Smooth muscle cell (in vitro differentiated cells): ENCODE results near the gene KRTAP9-7. TPM values are rescaled to one million over a fixed set of nuclear protein-coding genes. Genes with fewer than 3 reads are reported as not detected.

Source experiments
- DNase-seq: peaks from one replicate; lab custom pipeline; 2025; ENCODE audit not compliant: unreplicated experiment; lab: John Stamatoyannopoulos, UW
- H2AFZ ChIP-seq: fragments of 200-600 bp; sonication (generic); 2 replicates; pipeline ENCODE4 v1.6.0; 2016; ENCODE audit warnings: antibody characterized with exemption, low read depth, mild to moderate bottlenecking
- H3F3A ChIP-seq: fragments of 200-600 bp; sonication (generic); 2 replicates; pipeline ENCODE4 v1.6.0; 2017; ENCODE audit warnings: antibody characterized with exemption, low read depth
- H3K27ac ChIP-seq: fragments of 200-600 bp; sonication (generic); 2 replicates; pipeline ENCODE4 v1.5.1; 2016; ENCODE audit warnings: low read depth, mild to moderate bottlenecking
- H3K27me3 ChIP-seq: fragments of 200-600 bp; sonication (generic); 2 replicates; pipeline ENCODE4 v1.6.1; 2016; ENCODE audit warnings: low read depth, mild to moderate bottlenecking
- H3K36me3 ChIP-seq: fragments of 200-600 bp; sonication (generic); 2 replicates; pipeline ENCODE4 v1.5.1; 2016; ENCODE audit warnings: low read depth
- H3K4me1 ChIP-seq: fragments of 200-600 bp; sonication (generic); 2 replicates; pipeline ENCODE4 v1.5.1; 2016; ENCODE audit warnings: low read depth
- H3K4me2 ChIP-seq: fragments of 200-600 bp; sonication (generic); 2 replicates; pipeline ENCODE4 v1.6.0; 2016; ENCODE audit warnings: mild to moderate bottlenecking
- H3K4me3 ChIP-seq: fragments of 200-600 bp; sonication (generic); 2 replicates; pipeline ENCODE4 v1.5.1; 2016; ENCODE audit warnings: mild to moderate bottlenecking
- H3K79me2 ChIP-seq: fragments of 200-600 bp; sonication (generic); 2 replicates; pipeline ENCODE4 v1.6.0; 2016; ENCODE audit warnings: low read depth, mild to moderate bottlenecking
- H3K9ac ChIP-seq: fragments of 200-600 bp; sonication (generic); 2 replicates; pipeline ENCODE4 v1.6.0; 2016; ENCODE audit warnings: low read depth
- H3K9me3 ChIP-seq: fragments of 200-600 bp; sonication (generic); replicated peaks from 2 replicates; pipeline ENCODE4 v1.5.1; 2016; ENCODE audit warnings: low read depth
- H4K20me1 ChIP-seq: fragments of 200-600 bp; sonication (generic); 2 replicates; pipeline ENCODE4 v1.6.0; 2016; ENCODE audit warnings: low read depth
- CTCF ChIP-seq: fragments of 200-600 bp; sonication (generic); IDR thresholded peaks from 2 replicates; pipeline ENCODE4 v1.5.1; 2017; ENCODE audit warnings: borderline replicate concordance, mild to moderate bottlenecking, antibody characterized with exemption; ENCODE audit not compliant: insufficient read depth, poor library complexity, severe bottlenecking
- WGBS: methylation state at CpG from one replicate; pipeline ENCODE4 v1.1.7; 2016; ENCODE audit warnings: low lambda C conversion rate; 5-methylcytosine and 5-hydroxymethylcytosine counted together
- polyA plus RNA-seq: library from polyadenylated mRNA; unstranded; fragments of >200 nt; fragmentation: Nextera tagmentation; extraction: Ambion mirVana; gene quantifications from 2 replicates; pipeline ENCODE4 v1.2.1, GENCODE V29; 2016
- small RNA-seq: library from RNA; depleted of rRNA; stranded (forward); fragments of <200 nt; gene quantifications from one replicate; pipeline ENCODE3, GENCODE V24; 2014
- total RNA-seq: library from RNA; depleted of rRNA; stranded (reverse); fragments of >200 nt; gene quantifications from 2 replicates; pipeline ENCODE4 v1.2.3, GENCODE V29; 2014

Gene KRTAP9-7
- total and polyA plus RNA-seq, 2 experiments from 2014 or later: not detected

- Histone ChIP-seq H4K20me1 (no peaks in the 10 kb centered on the region), H3K4me2 (no peak overlapping the region), H3K9me3 (no peaks in the 10 kb centered on the region), H3K4me3 (no peak overlapping the region), H3F3A (no peaks in the 10 kb centered on the region), H3K4me1 (no peaks in the 10 kb centered on the region), H3K79me2 (no peaks in the 10 kb centered on the region), H3K36me3 (no peaks in the 10 kb centered on the region), H3K9ac (no peak overlapping the region), H2AFZ (no peak overlapping the region), H3K27me3 (no peaks in the 10 kb centered on the region), H3K27ac (no peak overlapping the region)
- WGBS: 85% methylated on average over 10 of the region's 10 CpGs
- TF ChIP-seq CTCF: no peak
- DNase-seq: no peak
Observed at GRCh38 chr17:41325126-41325525, 49.6 kb downstream of the KRTAP9-7 start.

- no peak overlapping the region for H3K9ac ChIP-seq
- no peak overlapping the region for H3K4me2 ChIP-seq
- no peak for DNase-seq
- H3K4me1 ChIP-seq: no peaks in the 10 kb centered on the region
- no peaks in the 10 kb centered on the region for H3K79me2 ChIP-seq
- H3K27me3 ChIP-seq: no peaks in the 10 kb centered on the region
- no peak overlapping the region for H3K27ac ChIP-seq
- no peaks in the 10 kb centered on the region for H3K9me3 ChIP-seq
- H3K4me3 ChIP-seq: no peak overlapping the region
- no peaks in the 10 kb centered on the region for H3F3A ChIP-seq
- WGBS: 93% methylated on average over 6 of the region's 6 CpGs
- no peaks in the 10 kb centered on the region for H3K36me3 ChIP-seq
- H2AFZ ChIP-seq: no peak overlapping the region
- H4K20me1 ChIP-seq: no peaks in the 10 kb centered on the region
- TF ChIP-seq CTCF: no peak
Observed at GRCh38 chr17:41325611-41326010, 50.1 kb downstream of the KRTAP9-7 start.

Small RNA genes within 50 kb of the gene (small RNA-seq; reads per million reads assigned to genes)
- gene KRTAP9-10P: not detected

Other genes starting within 250 kb of the KRTAP9-7 start
Only the 30 nearest of the 41 such genes appear.
- not detected in 2 replicates for gene KRTAP4-7, start 191.5 kb upstream of the KRTAP9-7 start, total RNA-seq
- not detected in 2 replicates for gene KRTAP4-7, start 191.5 kb upstream of the KRTAP9-7 start, polyA plus RNA-seq
- not detected in 2 replicates for gene KRTAP4-8, start 177.6 kb upstream of the KRTAP9-7 start, total RNA-seq
- 0.56 TPM in 1 of 2 replicates, not detected in the other for gene KRTAP4-8, start 177.6 kb upstream of the KRTAP9-7 start, polyA plus RNA-seq
- gene KRTAP4-16, start 173.5 kb upstream of the KRTAP9-7 start, total RNA-seq: not detected in 2 replicates
- gene KRTAP4-16, start 173.5 kb upstream of the KRTAP9-7 start, polyA plus RNA-seq: not detected in 2 replicates
- gene KRTAP4-9, start 170.3 kb upstream of the KRTAP9-7 start, total RNA-seq: 1.7 TPM in 1 of 2 replicates, not detected in the other
- gene KRTAP4-9, start 170.3 kb upstream of the KRTAP9-7 start, polyA plus RNA-seq: not detected in 2 replicates
- gene KRTAP4-11, start 157.3 kb upstream of the KRTAP9-7 start, total RNA-seq: not detected in 2 replicates
- not detected in 2 replicates for gene KRTAP4-11, start 157.3 kb upstream of the KRTAP9-7 start, polyA plus RNA-seq
- gene KRTAP4-12, start 151.5 kb upstream of the KRTAP9-7 start, total RNA-seq: not detected in 2 replicates
- gene KRTAP4-12, start 151.5 kb upstream of the KRTAP9-7 start, polyA plus RNA-seq: not detected in 2 replicates
- not detected in 2 replicates for gene KRTAP4-6, start 135.2 kb upstream of the KRTAP9-7 start, total RNA-seq
- not detected in 2 replicates for gene KRTAP4-6, start 135.2 kb upstream of the KRTAP9-7 start, polyA plus RNA-seq
- not detected in 2 replicates for gene KRTAP4-5, start 125.9 kb upstream of the KRTAP9-7 start, total RNA-seq
- not detected in 2 replicates for gene KRTAP4-5, start 125.9 kb upstream of the KRTAP9-7 start, polyA plus RNA-seq
- gene KRTAP4-4, start 115.0 kb upstream of the KRTAP9-7 start, total RNA-seq: not detected in 2 replicates
- gene KRTAP4-4, start 115.0 kb upstream of the KRTAP9-7 start, polyA plus RNA-seq: not detected in 2 replicates
- gene KRTAP4-3, start 107.5 kb upstream of the KRTAP9-7 start, total RNA-seq: not detected in 2 replicates
- not detected in 2 replicates for gene KRTAP4-3, start 107.5 kb upstream of the KRTAP9-7 start, polyA plus RNA-seq
- not detected in 2 replicates for gene KRTAP4-2, start 97.5 kb upstream of the KRTAP9-7 start, total RNA-seq
- gene KRTAP4-2, start 97.5 kb upstream of the KRTAP9-7 start, polyA plus RNA-seq: not detected in 2 replicates
- not detected in 2 replicates for gene KRTAP4-1, start 90.8 kb upstream of the KRTAP9-7 start, total RNA-seq
- not detected in 2 replicates for gene KRTAP4-1, start 90.8 kb upstream of the KRTAP9-7 start, polyA plus RNA-seq
- gene KRTAP9-1, start 85.8 kb upstream of the KRTAP9-7 start, total RNA-seq: not detected in 2 replicates
- not detected in 2 replicates for gene KRTAP9-1, start 85.8 kb upstream of the KRTAP9-7 start, polyA plus RNA-seq
- not detected in 2 replicates for gene KRTAP9-2, start 49.0 kb upstream of the KRTAP9-7 start, total RNA-seq
- not detected in 2 replicates for gene KRTAP9-2, start 49.0 kb upstream of the KRTAP9-7 start, polyA plus RNA-seq
- not detected in 2 replicates for gene KRTAP9-3, start 43.2 kb upstream of the KRTAP9-7 start, total RNA-seq
- not detected in 2 replicates for gene KRTAP9-3, start 43.2 kb upstream of the KRTAP9-7 start, polyA plus RNA-seq
- not detected in 2 replicates for gene KRTAP9-8, start 37.7 kb upstream of the KRTAP9-7 start, total RNA-seq
- gene KRTAP9-8, start 37.7 kb upstream of the KRTAP9-7 start, polyA plus RNA-seq: not detected in 2 replicates
- not detected in 2 replicates for gene KRTAP9-4, start 26.0 kb upstream of the KRTAP9-7 start, total RNA-seq
- not detected in 2 replicates for gene KRTAP9-4, start 26.0 kb upstream of the KRTAP9-7 start, polyA plus RNA-seq
- gene KRTAP9-9, start 20.3 kb upstream of the KRTAP9-7 start, total RNA-seq: not detected in 2 replicates
- gene KRTAP9-9, start 20.3 kb upstream of the KRTAP9-7 start, polyA plus RNA-seq: not detected in 2 replicates
- gene KRTAP9-6, start 10.3 kb upstream of the KRTAP9-7 start, total RNA-seq: not detected in 2 replicates
- gene KRTAP9-6, start 10.3 kb upstream of the KRTAP9-7 start, polyA plus RNA-seq: not detected in 2 replicates
- gene KRTAP29-1, start 27.2 kb downstream of the KRTAP9-7 start, total RNA-seq: not detected in 2 replicates
- gene KRTAP29-1, start 27.2 kb downstream of the KRTAP9-7 start, polyA plus RNA-seq: not detected in 2 replicates
- gene KRTAP16-1, start 33.6 kb downstream of the KRTAP9-7 start, total RNA-seq: not detected in 2 replicates
- gene KRTAP16-1, start 33.6 kb downstream of the KRTAP9-7 start, polyA plus RNA-seq: not detected in 2 replicates
- not detected in 2 replicates for gene KRTAP17-1, start 40.0 kb downstream of the KRTAP9-7 start, total RNA-seq
- not detected in 2 replicates for gene KRTAP17-1, start 40.0 kb downstream of the KRTAP9-7 start, polyA plus RNA-seq
- 0.09 TPM in 1 of 2 replicates, not detected in the other for gene KRT33A, start 75.1 kb downstream of the KRTAP9-7 start, total RNA-seq
- not detected in 2 replicates for gene KRT33A, start 75.1 kb downstream of the KRTAP9-7 start, polyA plus RNA-seq
- 2.3 and 2.7 TPM in 2 replicates for gene KRT33B, start 94.1 kb downstream of the KRTAP9-7 start, total RNA-seq
- 1.1 and 1.8 TPM in 2 replicates for gene KRT33B, start 94.1 kb downstream of the KRTAP9-7 start, polyA plus RNA-seq
- gene KRT34, start 106.6 kb downstream of the KRTAP9-7 start, total RNA-seq: 18.6 and 23.1 TPM in 2 replicates
- gene KRT34, start 106.6 kb downstream of the KRTAP9-7 start, polyA plus RNA-seq: 5.3 and 8.5 TPM in 2 replicates
- not detected in 2 replicates for gene KRT31, start 121.9 kb downstream of the KRTAP9-7 start, total RNA-seq
- not detected in 2 replicates for gene KRT31, start 121.9 kb downstream of the KRTAP9-7 start, polyA plus RNA-seq
- gene KRT37, start 148.9 kb downstream of the KRTAP9-7 start, total RNA-seq: 0.18 and 0.40 TPM in 2 replicates
- not detected in 2 replicates for gene KRT37, start 148.9 kb downstream of the KRTAP9-7 start, polyA plus RNA-seq
- not detected in 2 replicates for gene KRT38, start 165.3 kb downstream of the KRTAP9-7 start, total RNA-seq
- gene KRT38, start 165.3 kb downstream of the KRTAP9-7 start, polyA plus RNA-seq: not detected in 2 replicates
- not detected in 2 replicates for gene KRT32, start 191.7 kb downstream of the KRTAP9-7 start, total RNA-seq
- gene KRT32, start 191.7 kb downstream of the KRTAP9-7 start, polyA plus RNA-seq: not detected in 2 replicates
- not detected in 2 replicates for gene KRT35, start 205.5 kb downstream of the KRTAP9-7 start, total RNA-seq
- gene KRT35, start 205.5 kb downstream of the KRTAP9-7 start, polyA plus RNA-seq: not detected in 2 replicates